Measurements from ENCODE around the gene CCNK. TPM values are rescaled to one million over a fixed set of nuclear protein-coding genes. Genes with fewer than 3 reads are reported as not detected.

Gene CCNK
- total RNA-seq, 4 donors from 2014 or later, result 16.5 to 29.1 (median 21.4) TPM

DNA sequence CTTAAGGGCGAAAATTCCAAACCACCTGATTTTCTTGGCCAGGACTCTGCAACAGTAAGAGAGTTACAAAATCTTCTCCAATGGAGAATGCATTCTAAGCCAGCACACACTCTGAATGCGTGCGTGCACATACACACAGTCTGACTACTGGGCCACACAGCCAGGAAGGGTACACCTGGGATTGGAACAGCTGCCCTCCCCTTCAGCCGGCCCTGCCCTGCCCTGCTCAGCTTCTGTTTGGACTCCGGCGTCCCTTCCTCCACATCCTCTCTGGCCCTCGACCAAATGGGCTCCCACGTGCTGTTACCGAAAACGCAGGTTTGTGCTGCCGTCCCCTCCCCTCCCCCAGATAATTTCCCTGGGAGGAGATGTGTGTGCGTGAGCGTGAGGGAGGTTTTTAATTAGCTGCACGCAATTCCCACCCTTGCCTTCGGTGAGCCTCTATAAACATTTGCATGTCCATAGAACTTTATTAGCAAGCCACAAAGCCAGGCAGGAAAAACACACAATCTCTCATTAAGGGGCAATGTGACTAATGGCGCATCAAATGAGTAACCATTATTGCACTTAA is 43.0 kb downstream of the CCNK start:
- Histone ChIP-seq H3K27me3 (no peaks in the 10 kb centered on the region), H3K9me3 (no peaks in the 10 kb centered on the region), H3K36me3 (no peaks in the 10 kb centered on the region), H3K27ac (no peak overlapping the region), H3K4me3 (no peak overlapping the region), H3K4me1 (peaks cover 0 to 35% (median 9%) of the 10 kb centered on the region in 4 donors)
- TF ChIP-seq, protein P1, sequence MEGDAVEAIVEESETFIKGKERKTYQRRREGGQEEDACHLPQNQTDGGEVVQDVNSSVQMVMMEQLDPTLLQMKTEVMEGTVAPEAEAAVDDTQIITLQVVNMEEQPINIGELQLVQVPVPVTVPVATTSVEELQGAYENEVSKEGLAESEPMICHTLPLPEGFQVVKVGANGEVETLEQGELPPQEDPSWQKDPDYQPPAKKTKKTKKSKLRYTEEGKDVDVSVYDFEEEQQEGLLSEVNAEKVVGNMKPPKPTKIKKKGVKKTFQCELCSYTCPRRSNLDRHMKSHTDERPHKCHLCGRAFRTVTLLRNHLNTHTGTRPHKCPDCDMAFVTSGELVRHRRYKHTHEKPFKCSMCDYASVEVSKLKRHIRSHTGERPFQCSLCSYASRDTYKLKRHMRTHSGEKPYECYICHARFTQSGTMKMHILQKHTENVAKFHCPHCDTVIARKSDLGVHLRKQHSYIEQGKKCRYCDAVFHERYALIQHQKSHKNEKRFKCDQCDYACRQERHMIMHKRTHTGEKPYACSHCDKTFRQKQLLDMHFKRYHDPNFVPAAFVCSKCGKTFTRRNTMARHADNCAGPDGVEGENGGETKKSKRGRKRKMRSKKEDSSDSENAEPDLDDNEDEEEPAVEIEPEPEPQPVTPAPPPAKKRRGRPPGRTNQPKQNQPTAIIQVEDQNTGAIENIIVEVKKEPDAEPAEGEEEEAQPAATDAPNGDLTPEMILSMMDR (IDR thresholded peaks at IDR 0.05), result no peak
- no peak for TF ChIP-seq POLR2A (IDR thresholded peaks at IDR 0.05)
- TF ChIP-seq EP300 (IDR thresholded peaks at IDR 0.05), result no peak
- WGBS, 2 donors, result 61 to 70% methylated on average over 16 of the region's 16 CpGs
- DNase-seq (ENCODE audit: low spot score in 2 of 2), result no peak

DNA sequence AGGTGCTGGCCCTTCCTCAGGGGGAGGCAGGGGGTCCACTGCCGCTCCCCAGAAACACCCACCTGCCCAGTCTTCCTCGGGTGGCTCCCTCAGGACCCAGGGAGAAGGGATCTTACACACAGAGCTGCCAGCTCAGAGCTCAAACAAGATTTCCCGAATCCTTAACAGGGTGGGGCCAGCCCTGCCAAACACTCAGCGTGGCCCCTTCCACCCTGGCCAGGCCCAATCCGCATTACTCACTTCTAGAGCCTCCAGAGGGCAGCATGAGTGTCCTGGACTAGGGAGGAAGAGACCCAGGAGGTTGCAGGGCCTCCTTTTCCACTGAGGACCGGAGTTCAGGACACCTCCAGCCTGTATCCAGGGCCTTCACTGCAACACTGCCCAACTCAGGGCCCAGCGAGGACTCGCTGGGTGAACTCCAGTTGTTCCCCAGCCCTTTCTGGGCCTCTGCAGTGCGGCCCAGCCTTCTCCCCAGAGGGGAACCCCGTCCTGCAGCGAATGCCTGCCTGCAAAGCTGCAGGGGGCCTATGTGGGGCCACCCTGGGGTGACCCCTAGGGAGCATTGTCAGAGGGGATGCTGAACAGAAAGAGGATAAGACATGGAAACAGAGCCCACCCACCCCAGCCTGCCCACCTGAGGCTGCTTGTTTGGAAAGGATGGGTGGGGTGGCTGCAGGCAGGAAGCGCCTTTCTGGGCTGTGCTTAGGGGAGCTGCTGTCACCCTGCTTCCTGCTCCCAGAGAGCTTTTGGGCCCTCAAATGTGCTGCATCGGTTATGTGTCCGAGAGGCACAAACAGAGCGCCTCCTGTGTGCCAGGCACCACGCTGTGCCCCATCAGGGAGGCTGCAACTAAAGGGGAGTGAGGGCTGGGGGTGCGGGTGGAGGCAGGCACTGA is 43.8 kb downstream of the CCNK start:
- DNase-seq (ENCODE audit: low spot score in 2 of 2), result no peak
- no peak overlapping the region for H3K27ac ChIP-seq
- no peak overlapping the region for H3K4me3 ChIP-seq
- H3K9me3 ChIP-seq, result no peaks in the 10 kb centered on the region
- TF ChIP-seq, protein P1 (IDR thresholded peaks at IDR 0.05), result no peak
- no peak for TF ChIP-seq POLR2A (IDR thresholded peaks at IDR 0.05)
- TF ChIP-seq EP300 (IDR thresholded peaks at IDR 0.05), result no peak
- H3K36me3 ChIP-seq, result no peaks in the 10 kb centered on the region
- WGBS, 2 donors, result 54 to 64% methylated on average over 7 to 15 of the region's 17 CpGs
- H3K4me1 ChIP-seq, result peaks cover 0 to 35% (median 9%) of the 10 kb centered on the region in 4 donors
- no peaks in the 10 kb centered on the region for H3K27me3 ChIP-seq

DNA sequence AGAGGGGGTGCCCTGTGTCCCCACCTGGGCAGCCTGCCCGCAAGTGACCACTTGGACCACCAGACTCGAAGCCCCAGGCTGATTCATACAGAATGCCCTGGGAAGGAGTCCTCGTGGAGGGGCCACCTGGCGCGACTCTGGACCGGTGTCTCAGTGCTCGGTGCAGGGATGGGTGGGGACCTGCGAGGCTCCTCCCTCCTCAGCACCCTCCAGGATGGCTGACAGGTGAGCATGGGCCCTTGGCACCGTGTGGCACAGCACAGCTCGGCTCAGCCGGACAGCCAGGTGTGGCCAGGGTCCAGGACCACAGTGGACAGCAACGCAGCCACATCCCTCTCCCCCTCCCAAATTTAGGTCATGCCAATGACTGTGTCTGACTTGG is 44.5 kb downstream of the CCNK start:
- Histone ChIP-seq H3K9me3 (no peaks in the 10 kb centered on the region), H3K36me3 (no peaks in the 10 kb centered on the region), H3K27ac (no peak overlapping the region), H3K27me3 (no peaks in the 10 kb centered on the region), H3K4me1 (peaks cover 0 to 35% (median 9%) of the 10 kb centered on the region in 4 donors), H3K4me3 (no peak overlapping the region)
- no peak for TF ChIP-seq EP300 (IDR thresholded peaks at IDR 0.05)
- TF ChIP-seq, protein P1 (IDR thresholded peaks at IDR 0.05), result no peak
- no peak for TF ChIP-seq POLR2A (IDR thresholded peaks at IDR 0.05)
- DNase-seq (ENCODE audit: low spot score in 2 of 2), result no peak
- WGBS, 2 donors, result 80 to 93% methylated on average over 3 to 5 of the region's 12 CpGs

DNA sequence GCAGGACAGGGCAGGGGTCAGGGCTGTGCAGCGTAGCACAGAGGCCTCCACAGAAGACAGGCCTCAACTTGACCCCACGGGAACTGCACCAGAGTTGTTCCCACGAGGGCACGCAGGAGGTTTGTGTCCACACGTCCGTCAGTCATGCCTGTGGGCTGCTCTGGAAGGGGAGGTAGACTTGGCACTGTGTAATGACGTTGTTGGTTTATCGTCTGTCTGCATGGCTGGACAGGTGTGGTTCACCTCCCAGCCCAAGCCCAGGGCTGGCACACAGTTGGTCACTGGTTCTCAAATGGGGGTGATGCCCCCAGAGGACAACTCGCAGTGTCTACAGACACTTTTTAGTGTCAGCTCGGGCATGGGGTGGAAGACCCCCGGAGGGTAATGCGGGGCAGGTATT is 45.8 kb downstream of the CCNK start:
- TF ChIP-seq, protein P1 (IDR thresholded peaks at IDR 0.05), result no peak
- Histone ChIP-seq H3K4me1 (peaks cover 0 to 41% (median 9%) of the 10 kb centered on the region in 4 donors), H3K36me3 (no peaks in the 10 kb centered on the region), H3K27ac (no peak overlapping the region), H3K9me3 (no peaks in the 10 kb centered on the region), H3K4me3 (no peak overlapping the region), H3K27me3 (no peaks in the 10 kb centered on the region)
- 85 to 89% methylated on average over 7 to 12 of the region's 12 CpGs for WGBS, 2 donors
- DNase-seq (ENCODE audit: low spot score in 2 of 2), result no peak

DNA sequence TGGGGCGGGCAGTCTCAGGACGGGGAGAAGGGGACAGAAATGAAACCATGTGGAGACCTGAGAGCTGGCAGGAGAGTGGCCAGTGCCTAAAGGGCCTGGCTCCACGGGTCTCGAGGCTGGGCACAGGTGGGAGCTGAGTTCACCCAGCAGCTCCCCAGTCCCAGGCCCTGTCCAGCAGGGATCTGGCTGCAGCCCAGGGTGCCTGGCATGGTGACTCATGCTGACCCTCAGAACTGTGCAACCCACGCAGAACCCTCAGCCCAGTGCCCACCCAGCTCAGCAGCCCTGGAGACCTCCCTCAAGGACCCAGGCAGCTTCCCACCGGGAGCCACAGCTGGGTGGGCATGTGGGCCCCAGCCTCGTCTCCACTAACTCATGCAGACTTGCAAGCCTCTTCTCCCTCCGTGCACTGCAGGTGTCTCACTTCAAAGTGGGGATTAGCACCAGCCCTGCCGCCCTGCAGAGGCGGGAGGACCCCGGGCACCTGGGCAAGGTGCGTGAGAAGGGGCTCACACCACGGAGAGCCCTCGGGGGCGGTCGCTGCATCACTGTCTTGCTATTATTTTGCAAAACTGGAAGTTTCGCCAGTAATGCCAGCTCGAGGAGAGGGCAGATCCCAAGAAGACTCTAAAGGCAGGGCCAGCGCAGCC is 46.3 kb downstream of the CCNK start:
- Histone ChIP-seq H3K27ac (no peak overlapping the region), H3K27me3 (no peaks in the 10 kb centered on the region), H3K4me1 (peaks cover 0 to 36% (median 9%) of the 10 kb centered on the region in 4 donors), H3K4me3 (no peak overlapping the region), H3K9me3 (no peaks in the 10 kb centered on the region), H3K36me3 (no peaks in the 10 kb centered on the region)
- TF ChIP-seq, protein P1 (IDR thresholded peaks at IDR 0.05), result no peak
- TF ChIP-seq EP300 (IDR thresholded peaks at IDR 0.05), result no peak
- no peak for DNase-seq (ENCODE audit: low spot score in 2 of 2)
- 74 to 92% methylated on average over 11 to 17 of the region's 19 CpGs for WGBS, 2 donors

All from tibial nerve (tissue), 4 donors.